ENCODE measurements around the gene MIPEP. TPM values are rescaled to one million over a fixed set of nuclear protein-coding genes. Genes with fewer than 3 reads are reported as not detected.
"Not testable (repeated sequence)": the region's sequence is repeated elsewhere in the genome, so short reads cannot be mapped to it uniquely, and the experiment has no call there.

The MIPEP gene
- total RNA-seq, 1 donor from 2014 or later: 9.2 TPM

GRCh38 chr13:23778002-23778652 is 111.1 kb downstream of the MIPEP start:
- intact Hi-C loops (cut with micrococcal nuclease): no loop called here

GRCh38 chr13:23777575-23777870 is 111.7 kb downstream of the MIPEP start:
- intact Hi-C loops (cut with micrococcal nuclease): no loop called here

DNA sequence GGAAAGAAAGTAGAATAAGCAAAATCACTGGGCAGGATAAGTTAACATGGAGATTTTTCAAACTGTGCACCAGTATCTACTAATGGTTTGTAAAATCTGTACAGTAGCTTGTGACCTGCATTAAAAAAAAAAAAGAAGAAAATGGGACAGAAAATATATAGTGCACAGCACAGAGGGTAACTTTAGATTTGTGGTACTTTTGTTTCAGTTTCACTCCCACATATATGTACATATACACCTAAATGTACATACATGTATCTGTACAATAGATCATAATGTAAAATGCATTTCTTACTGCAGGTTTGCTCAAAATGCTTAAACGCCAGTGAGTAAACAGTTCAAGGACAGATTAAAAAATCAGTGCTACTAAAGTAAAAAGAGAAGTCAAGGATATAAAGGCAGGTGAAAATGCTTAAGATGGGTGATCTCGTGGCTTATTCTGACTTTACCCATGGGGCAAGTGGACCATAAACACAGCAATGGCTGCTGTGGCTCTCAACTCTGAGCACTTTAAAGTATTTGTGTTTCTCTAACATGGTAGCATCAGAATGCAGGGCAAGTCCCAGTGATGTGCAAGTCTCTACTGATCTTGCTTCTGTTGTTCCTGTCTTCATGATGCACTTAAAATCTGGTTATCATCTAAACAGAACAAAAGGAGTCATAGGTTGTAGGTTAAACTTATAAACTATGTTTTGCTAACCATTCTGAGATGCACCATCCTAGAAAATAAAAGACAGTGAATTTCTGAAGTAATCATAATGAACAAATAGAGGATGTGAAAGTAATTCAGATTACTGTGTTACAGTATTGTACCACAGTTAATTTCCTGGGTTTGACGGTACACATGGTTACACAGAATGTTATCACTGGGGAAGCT is 112.3 kb downstream of the MIPEP start:
- intact Hi-C loops (cut with micrococcal nuclease): no loop called here

DNA sequence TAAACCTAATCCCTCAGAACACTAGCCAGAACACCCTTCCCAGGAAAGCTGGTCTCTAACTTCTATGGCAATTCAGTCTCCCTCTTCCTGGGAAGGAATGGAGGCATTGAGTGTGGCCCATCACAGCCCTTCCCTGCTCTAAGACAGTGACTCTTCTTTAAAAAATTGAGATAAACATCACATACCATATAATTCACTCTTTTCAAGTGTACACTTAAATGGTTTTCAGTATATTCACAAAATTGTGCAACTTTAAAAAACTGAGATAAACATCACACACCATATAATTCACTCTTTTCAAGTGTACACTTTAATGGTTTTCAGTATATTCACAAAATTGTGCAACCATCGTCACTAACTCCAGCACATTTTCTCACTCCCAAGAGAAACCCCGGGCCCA is 116.5 kb downstream of the MIPEP start:
- intact Hi-C loops (cut with micrococcal nuclease): no loop called here

DNA sequence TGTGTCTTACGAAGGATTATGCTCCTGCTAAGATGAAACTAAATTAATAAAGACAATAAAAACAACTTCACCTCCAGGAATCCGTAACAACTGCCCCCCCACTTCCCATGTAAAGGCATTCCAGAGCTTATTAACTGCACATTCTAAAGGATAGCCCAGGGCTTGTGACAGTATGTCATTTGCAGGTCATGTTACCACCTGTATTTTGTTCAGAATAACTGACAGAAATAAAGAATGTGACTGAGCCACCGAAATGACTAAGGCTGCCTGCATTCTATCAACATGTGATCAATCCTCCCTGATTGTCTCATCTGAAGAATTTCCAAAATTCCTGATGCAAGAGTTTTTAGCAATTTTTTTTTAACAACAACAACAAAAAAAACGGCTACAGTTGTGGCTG is 117.2 kb downstream of the MIPEP start:
- intact Hi-C loops (cut with micrococcal nuclease): no loop called here

DNA sequence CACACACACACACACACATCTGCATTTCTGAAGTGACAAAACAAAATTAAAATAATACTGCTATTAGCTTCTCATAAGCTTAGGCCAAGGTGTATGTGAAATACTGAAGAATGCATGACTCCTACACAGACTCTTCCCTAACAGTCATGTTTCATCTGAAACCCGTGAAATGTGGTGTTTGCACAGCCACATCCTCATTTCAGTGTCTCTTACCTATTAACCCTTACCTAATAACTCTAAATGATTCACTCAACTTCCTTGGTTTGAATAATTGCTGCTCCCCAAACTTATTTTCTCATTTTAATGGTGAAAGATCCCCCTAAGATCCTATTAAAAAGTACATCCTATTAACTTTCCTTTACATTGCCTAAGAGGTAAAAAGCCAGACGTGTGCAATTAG is 117.6 kb downstream of the MIPEP start:
- intact Hi-C loops (cut with micrococcal nuclease): no loop called here

GRCh38 chr13:23770973-23771372 is 118.2 kb downstream of the MIPEP start:
- intact Hi-C loops (cut with micrococcal nuclease): no loop called here

- intact Hi-C loops (cut with micrococcal nuclease): no loop called here
Observed at GRCh38 chr13:23770428-23770827, 118.8 kb downstream of the MIPEP start.

GRCh38 chr13:23769401-23769800 is 119.8 kb downstream of the MIPEP start:
- intact Hi-C loops (cut with micrococcal nuclease): no loop called here

DNA sequence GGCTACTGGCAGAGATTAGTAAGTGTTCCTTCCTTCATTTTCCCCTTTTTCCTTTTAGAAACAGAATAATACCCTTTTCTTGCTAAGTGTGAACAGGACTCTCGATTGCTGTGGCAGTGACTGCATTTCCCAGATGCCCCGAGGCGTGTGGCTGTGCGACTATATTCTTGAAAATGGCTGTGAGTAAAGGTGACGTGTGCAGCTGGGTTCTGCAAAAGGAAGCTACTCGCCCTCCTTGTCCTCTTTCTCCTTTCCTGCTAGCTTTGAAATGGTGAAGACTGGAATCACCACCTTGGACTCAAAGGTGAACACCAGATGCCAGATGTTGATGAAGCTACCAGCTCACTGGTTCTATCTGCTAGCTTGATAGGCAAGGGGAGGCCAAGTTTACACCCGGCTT is 121.4 kb downstream of the MIPEP start:
- intact Hi-C loops (cut with micrococcal nuclease): no loop called here

DNA sequence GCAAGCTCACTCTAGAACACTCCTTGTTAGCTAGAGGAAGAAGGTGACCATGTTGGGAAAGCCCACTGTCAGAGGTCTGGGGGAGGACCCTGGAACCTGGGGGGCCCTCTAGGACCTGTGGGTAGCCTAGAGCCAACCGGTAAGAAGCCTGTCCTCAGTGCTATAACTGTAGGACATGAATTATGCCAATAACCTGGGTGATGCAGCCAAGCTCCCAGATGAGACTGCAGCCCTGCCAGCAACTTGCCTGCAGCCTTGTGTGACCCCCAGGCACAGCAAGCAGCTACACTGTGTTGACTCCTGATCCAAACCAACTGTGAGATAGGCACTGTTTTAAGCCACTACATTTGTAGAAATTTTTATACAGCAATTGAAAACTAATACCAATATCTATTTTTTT is 122.3 kb downstream of the MIPEP start:
- intact Hi-C loops (cut with micrococcal nuclease): no loop called here

- intact Hi-C loops (cut with micrococcal nuclease): no loop called here
Observed at GRCh38 chr13:23766283-23766682, 122.9 kb downstream of the MIPEP start.

GRCh38 chr13:23765531-23765930 is 123.7 kb downstream of the MIPEP start:
- intact Hi-C loops (cut with micrococcal nuclease): no loop called here

GRCh38 chr13:23763318-23763717 is 125.9 kb downstream of the MIPEP start:
- intact Hi-C loops (cut with micrococcal nuclease): no loop called here

- intact Hi-C loops (cut with micrococcal nuclease): not testable (repeated sequence)
Observed at GRCh38 chr13:23761760-23762159, 127.4 kb downstream of the MIPEP start.

GRCh38 chr13:23760000-23760399 is 129.2 kb downstream of the MIPEP start:
- intact Hi-C loops (cut with micrococcal nuclease): no loop called here

- intact Hi-C loops (cut with micrococcal nuclease): no loop called here
Observed at GRCh38 chr13:23758798-23759527, 130.2 kb downstream of the MIPEP start.

GRCh38 chr13:23754997-23755396 is 134.2 kb downstream of the MIPEP start:
- intact Hi-C loops (cut with micrococcal nuclease): no loop called here

- intact Hi-C loops (cut with micrococcal nuclease): no loop called here
Observed at GRCh38 chr13:23754506-23754905, 134.7 kb downstream of the MIPEP start.

DNA sequence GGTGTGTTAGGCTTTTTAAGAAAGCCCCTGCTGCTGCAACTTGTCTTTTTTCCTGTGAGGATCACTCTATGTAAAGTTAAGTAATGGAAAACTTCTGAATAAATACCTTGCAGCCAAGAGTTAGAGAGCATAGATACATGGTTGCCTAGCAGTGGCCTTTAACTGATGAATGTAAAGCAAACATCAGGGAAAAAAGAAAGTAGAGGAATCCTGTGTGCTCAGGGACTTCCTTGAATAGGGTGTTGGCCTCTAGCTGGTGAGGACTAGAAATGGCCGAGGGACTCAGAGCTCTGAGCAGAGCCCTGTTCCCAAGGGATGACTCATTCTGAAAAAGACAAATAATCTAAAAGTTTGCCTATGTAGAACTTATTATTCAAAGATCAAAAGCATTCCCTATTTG is 135.7 kb downstream of the MIPEP start:
- intact Hi-C loops (cut with micrococcal nuclease): no loop called here

- intact Hi-C loops (cut with micrococcal nuclease): no loop called here
Observed at GRCh38 chr13:23752111-23753001, 136.8 kb downstream of the MIPEP start.
